ENCODE results near the gene HCK.

- TF ChIP-seq, protein P1, sequence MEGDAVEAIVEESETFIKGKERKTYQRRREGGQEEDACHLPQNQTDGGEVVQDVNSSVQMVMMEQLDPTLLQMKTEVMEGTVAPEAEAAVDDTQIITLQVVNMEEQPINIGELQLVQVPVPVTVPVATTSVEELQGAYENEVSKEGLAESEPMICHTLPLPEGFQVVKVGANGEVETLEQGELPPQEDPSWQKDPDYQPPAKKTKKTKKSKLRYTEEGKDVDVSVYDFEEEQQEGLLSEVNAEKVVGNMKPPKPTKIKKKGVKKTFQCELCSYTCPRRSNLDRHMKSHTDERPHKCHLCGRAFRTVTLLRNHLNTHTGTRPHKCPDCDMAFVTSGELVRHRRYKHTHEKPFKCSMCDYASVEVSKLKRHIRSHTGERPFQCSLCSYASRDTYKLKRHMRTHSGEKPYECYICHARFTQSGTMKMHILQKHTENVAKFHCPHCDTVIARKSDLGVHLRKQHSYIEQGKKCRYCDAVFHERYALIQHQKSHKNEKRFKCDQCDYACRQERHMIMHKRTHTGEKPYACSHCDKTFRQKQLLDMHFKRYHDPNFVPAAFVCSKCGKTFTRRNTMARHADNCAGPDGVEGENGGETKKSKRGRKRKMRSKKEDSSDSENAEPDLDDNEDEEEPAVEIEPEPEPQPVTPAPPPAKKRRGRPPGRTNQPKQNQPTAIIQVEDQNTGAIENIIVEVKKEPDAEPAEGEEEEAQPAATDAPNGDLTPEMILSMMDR (IDR thresholded peaks at IDR 0.05), result no peak
- no peak for TF ChIP-seq POLR2A (IDR thresholded peaks at IDR 0.05)
These were observed 11.7 kb upstream of the HCK start for GRCh38 chr20:32040142-32040953.

Data from body of pancreas (tissue), 4 donors.